ENCODE measurements around the gene OGFR.

- TF ChIP-seq KLF1 (tag by site-specific recombination; IDR thresholded peaks at IDR 0.05) (no peak), CTCF (tag by site-specific recombination; IDR thresholded peaks at IDR 0.05) (no peak), HOXD13 (CRISPR knock-in tag; IDR thresholded peaks at IDR 0.05; ENCODE audit: borderline replicate concordance) (no peak), ZNF707 (tag by site-specific recombination; IDR thresholded peaks at IDR 0.05) (no peak)
Measured at GRCh38 chr20:62835931-62836861, 31.6 kb downstream of the OGFR start.
